IPS-11a (cell line): Measurements from ENCODE around the gene PRSS53.

Experiments used
- H3K4me3 ChIP-seq: one replicate; pipeline ENCODE4 v1.5.1; 2013; ENCODE audit warnings: low read depth, low read length, control low read depth

The PRSS53 gene

GRCh38 chr16:31055613-31056012 is 33.1 kb downstream of the PRSS53 start:
- H3K4me3 ChIP-seq = no peak overlapping the region

- H3K4me3 ChIP-seq = no peak overlapping the region
Measured at GRCh38 chr16:31052114-31052513, 36.6 kb downstream of the PRSS53 start.

GRCh38 chr16:31050280-31051030 is 38.3 kb downstream of the PRSS53 start:
- H3K4me3 ChIP-seq = no peak overlapping the region

- no peak overlapping the region for H3K4me3 ChIP-seq
Measured at GRCh38 chr16:31043898-31044481, 44.8 kb downstream of the PRSS53 start.

- H3K4me3 ChIP-seq = no peak overlapping the region
Measured at GRCh38 chr16:31043352-31043751, 45.4 kb downstream of the PRSS53 start.

- H3K4me3 ChIP-seq = peak overlapping the region; percentile 24
Measured at GRCh38 chr16:31042866-31043265, 45.9 kb downstream of the PRSS53 start.

GRCh38 chr16:31038993-31039392 is 49.8 kb downstream of the PRSS53 start:
- no peak overlapping the region for H3K4me3 ChIP-seq

- H3K4me3 ChIP-seq = no peak overlapping the region
Measured at GRCh38 chr16:31036691-31037090, 52.1 kb downstream of the PRSS53 start.

GRCh38 chr16:31033709-31034492 is 54.8 kb downstream of the PRSS53 start:
- H3K4me3 ChIP-seq = peak overlapping the region; percentile 90
